GM18526 (cell line): ENCODE results near the gene LSAMP.

Source experiments
- POLR2A ChIP-seq: IDR thresholded peaks from 3 replicates; pipeline ENCODE4 v1.6.1; 2011; ENCODE audit not compliant: insufficient read length; ENCODE audit errors: extremely low read depth

The LSAMP gene

GRCh38 chr3:116200956-116201690 lies 244.2 kb downstream of the LSAMP start:
- no peak for TF ChIP-seq POLR2A

GRCh38 chr3:116199063-116199462 lies 246.2 kb downstream of the LSAMP start:
- no peak for TF ChIP-seq POLR2A

DNA sequence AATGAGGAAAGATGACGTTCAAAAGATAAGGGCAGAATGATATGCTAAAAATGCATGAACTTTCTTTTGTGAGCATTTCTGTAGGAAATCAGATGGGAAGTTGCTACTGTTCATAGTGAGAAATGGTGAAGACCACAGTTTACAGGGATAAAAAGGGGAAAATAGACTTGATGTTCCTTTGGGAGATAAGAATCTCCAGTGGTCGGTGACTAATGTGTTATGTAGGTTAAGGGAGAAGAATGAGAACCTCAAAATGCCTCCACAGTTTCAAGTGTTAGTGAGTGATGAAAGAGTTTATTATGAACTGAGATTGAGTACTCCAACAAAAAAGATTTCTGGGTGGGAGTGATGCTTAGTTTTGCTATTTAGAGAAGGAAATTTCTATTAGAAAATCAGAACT lies 247.2 kb downstream of the LSAMP start:
- TF ChIP-seq POLR2A = no peak

DNA sequence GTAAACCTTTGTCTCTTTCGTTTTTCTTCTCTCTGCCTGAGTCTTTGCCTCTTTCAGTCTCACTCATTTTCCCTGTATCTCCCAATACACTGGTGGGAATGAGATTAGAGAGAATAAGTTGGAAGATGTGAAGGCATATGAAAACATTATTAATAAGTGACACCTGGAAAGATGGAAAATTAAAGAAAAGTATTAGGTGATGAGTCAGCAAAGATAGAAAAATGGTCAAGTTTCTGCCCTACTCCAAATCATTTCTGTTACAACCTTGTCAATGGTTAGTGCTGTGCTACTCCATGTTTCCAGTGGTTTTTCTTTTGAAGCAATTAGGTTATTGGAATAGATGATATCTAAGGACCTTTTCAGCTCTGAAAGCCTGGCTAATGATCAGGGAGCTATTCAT lies 252.8 kb downstream of the LSAMP start:
- no peak for TF ChIP-seq POLR2A

DNA sequence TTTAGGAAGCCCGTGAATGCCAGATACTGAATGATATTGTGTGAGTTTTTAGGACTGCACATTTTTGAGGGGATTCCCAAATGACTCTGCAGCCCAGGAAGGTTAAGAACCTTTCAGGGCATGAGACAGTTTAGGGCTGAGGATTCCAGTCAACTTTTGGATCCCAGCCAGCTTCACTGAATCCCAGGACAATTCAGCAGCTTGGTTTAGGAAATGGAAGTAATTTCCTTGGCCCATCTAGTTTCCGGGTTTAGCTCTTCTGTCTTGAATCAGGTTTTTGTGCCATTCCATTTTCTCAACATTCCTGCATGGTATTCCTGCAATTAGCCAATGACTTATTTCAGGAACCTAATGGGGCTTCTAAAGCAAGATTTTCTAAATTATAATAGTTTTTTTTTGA lies 253.9 kb downstream of the LSAMP start:
- no peak for TF ChIP-seq POLR2A

GRCh38 chr3:116190095-116190494 lies 255.2 kb downstream of the LSAMP start:
- TF ChIP-seq POLR2A = no peak

DNA sequence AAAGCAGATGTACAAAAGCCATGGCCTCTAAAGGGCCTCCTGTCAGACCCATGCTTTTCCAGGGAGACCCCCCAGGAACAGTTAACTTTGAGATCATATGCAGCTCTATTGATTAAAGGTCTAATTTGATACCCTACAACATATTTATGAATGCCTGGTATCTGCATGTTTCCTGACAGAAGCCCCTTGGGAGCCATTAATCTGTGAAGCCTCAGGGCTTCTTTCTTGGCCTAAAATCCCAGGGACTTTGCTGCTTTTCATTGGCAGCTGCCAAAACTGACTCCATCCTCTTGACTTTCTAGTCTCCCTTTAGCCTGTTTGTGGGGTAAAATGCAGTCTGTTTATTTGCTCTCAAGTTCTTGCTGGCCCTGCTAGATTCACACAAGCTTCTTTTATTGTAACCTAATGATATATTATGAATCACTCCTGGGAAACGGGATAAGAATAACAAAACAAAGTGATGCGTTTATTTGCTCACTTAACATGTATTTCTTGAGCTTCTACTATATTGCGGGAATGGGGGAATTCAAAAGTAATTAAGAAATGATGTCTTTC lies 257.0 kb downstream of the LSAMP start:
- no peak for TF ChIP-seq POLR2A

- no peak for TF ChIP-seq POLR2A
These were observed 259.2 kb downstream of the LSAMP start for GRCh38 chr3:116186049-116186448.

DNA sequence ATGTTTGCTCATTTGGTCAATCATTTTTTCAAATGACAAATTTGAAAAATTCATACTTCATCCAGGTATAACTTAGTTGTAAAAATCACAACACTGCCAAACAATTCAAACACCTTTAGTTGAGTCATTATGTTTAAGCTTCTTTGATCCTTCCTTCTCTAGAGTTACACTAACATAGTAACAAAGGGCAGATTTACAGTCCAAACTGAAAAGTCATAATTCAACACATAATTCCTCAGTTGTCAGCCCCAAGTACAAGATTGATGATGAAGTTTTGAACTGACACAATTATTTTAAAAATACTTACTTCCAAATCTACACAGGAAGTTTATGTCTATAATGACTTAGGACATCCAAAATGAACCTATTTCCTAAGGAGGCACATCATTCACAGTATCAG lies 264.1 kb downstream of the LSAMP start:
- TF ChIP-seq POLR2A = no peak

DNA sequence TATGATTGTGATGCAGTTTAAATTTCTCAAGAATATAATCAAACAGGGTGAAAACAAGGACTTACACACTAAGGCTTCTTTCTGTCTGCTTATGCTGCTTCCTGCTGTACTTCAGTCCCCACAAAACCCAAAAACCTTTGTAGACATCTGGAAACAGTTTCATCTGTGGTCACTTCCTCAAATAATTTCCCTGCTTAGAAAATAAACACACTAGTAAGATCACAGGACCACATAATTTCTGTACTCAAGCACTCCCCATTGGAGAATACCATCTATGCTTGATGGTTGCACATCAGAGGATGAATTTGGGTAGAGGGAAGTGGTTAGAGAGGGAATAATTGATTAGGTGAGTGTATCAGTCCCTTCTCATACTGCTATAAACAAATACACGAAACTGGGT lies 266.2 kb downstream of the LSAMP start:
- no peak for TF ChIP-seq POLR2A

GRCh38 chr3:116176974-116177555 lies 268.2 kb downstream of the LSAMP start:
- no peak for TF ChIP-seq POLR2A

DNA sequence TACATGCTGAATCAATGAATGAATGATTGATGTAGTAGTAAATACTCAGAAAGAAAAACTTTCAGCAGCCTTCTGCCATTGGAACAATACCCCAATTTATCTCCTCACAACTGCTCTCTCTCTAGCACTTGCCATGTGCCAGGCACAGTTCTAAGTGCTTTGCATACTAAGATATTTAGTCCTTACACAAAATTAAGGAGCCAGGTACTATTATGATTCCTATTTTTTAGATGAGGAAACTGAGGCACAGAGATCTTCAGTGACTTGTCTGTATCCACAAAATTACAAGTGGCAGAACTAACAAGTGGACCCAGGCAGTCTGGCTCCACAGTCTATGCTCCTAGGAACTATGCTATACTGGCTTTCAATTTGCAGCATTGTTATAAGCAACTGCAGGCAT lies 279.2 kb downstream of the LSAMP start:
- TF ChIP-seq POLR2A = no peak

DNA sequence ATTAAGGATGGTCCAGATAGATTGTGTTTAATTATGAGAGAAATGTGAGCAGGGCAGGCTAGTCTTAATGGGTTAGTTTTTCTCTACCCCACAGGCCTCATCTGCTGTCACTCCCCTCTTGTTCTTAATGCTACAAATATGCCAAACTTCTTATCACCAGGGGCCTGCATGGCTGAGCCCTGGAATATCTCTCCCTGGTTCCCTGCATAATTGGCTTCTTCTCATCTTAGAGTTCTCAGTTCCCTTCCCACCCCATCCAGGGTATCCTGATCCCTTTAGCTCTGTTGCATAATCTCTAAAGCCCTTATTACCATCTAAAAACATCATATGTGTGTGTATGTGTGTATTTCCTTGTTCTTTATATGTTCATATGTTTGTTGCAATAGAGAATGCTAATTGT lies 279.6 kb downstream of the LSAMP start:
- TF ChIP-seq POLR2A = no peak

- TF ChIP-seq POLR2A = no peak
These were observed 280.2 kb downstream of the LSAMP start for GRCh38 chr3:116165135-116165534.

GRCh38 chr3:116164039-116164438 lies 281.2 kb downstream of the LSAMP start:
- no peak for TF ChIP-seq POLR2A
